GM12874 (cell line): Measurements from ENCODE around the gene CFL1.

Experiments used
- CTCF ChIP-seq: IDR thresholded peaks from 2 replicates; pipeline ENCODE4 v1.5.1; 2011; ENCODE audit warnings: low read depth, mild to moderate bottlenecking, control low read depth, low read length, moderate library complexity; ENCODE audit not compliant: insufficient read depth

Gene CFL1

GRCh38 chr11:65810046-65810868, 47.7 kb downstream of the CFL1 start:
- TF ChIP-seq CTCF, result no peak

- no peak for TF ChIP-seq CTCF
Measured at GRCh38 chr11:65809496-65809895, 48.5 kb downstream of the CFL1 start.

- no peak for TF ChIP-seq CTCF
Measured at GRCh38 chr11:65808744-65809341, 49.1 kb downstream of the CFL1 start.

- no peak for TF ChIP-seq CTCF
Measured at GRCh38 chr11:65806979-65807378, 51.0 kb downstream of the CFL1 start.
